Renal pelvis (tissue), 4 donors: Measurements from ENCODE around the gene C4BPB. TPM values are rescaled to one million over a fixed set of nuclear protein-coding genes. Genes with fewer than 3 reads are reported as not detected.

Experiments
- DNase-seq: peaks from one replicate; pipeline ENCODE4 v3.0.0-alpha.2; 2013
- polyA plus RNA-seq, 3 donors: library from polyadenylated mRNA; unstranded; fragments of 120-200 nt; gene quantifications; one replicate each; pipeline ENCODE4 v1.2.1, GENCODE V29; 2013; ENCODE audit not compliant: insufficient read length in 3 of 3

C4BPB gene
- polyA plus RNA-seq, 3 donors: 0.20 to 0.74 (median 0.53) TPM

DNA sequence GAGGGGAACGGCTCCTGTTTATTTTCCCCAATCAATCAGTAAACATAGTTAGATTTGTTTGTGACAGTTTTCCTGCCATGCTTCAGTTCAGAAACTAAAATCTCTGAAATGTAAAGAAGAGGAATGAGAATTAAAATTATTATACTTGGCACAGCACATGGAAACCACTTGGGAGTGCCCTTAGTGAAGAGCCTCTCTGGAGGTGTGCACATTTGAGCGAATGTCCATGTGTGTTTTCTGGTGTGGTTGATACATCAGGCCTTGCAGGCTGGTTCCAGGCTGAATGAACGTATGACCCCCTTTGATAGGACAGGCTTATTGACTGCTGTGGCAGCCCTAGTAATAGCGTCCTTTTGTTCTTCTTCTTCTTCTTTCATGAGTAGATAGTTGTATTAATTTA lies 42.5 kb downstream of the C4BPB start:
- no peak for DNase-seq

DNA sequence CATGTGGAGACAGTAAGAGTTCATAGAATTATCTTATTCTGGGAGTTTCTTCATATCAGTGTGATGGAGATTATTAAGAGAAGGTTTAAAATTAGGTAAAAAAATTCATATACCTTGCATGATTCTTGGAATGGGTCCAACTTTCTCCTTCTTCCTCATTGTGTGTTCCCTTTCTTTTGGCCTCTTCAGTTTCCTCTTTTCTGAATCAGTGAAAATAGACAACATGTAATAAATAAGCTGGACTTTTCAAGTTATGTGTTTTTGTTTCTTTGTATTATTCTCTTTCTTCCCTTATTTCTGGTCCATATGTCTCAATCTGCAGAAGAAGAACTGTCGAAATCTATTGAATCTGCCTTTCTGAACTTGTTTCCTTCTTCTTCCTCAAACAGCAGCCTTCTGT lies 45.9 kb downstream of the C4BPB start:
- no peak for DNase-seq

DNA sequence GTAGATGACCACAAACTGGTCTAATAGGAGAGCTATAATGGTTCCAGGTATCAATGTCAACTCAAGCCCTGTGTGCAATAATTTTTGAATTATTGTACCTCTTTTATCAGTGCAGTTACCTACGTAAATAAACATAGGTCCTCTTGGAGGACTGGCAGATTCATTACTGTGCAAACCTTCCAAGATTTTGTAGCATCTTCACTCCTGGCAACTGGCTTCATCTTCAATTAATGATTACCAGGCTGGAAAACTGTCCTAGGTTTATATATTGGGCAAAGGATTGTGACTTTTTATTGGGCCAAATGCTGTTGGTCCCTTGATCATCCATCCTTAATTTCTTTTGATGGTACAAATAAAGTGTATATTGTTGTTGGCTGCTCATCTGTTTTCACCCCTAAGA lies 51.0 kb downstream of the C4BPB start:
- DNase-seq: no peak

DNA sequence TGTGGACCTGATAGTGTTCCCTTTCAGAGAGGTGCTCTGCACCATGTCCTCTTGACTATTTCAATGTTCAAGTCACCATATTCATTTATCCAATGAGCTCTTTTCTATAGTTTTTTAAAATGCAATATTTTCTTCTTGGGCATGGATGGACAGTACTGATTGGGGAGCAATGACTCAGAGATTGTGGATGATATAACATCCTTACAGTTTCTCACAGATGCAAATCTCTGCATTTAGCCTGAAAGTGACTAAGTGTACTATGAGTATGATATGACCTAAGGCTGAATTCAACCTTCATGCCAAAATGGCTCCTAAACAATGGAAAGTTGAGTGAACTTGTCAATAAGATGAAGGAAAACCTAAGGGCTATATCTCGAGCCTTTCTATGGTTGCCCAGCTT lies 51.9 kb downstream of the C4BPB start:
- no peak for DNase-seq

DNA sequence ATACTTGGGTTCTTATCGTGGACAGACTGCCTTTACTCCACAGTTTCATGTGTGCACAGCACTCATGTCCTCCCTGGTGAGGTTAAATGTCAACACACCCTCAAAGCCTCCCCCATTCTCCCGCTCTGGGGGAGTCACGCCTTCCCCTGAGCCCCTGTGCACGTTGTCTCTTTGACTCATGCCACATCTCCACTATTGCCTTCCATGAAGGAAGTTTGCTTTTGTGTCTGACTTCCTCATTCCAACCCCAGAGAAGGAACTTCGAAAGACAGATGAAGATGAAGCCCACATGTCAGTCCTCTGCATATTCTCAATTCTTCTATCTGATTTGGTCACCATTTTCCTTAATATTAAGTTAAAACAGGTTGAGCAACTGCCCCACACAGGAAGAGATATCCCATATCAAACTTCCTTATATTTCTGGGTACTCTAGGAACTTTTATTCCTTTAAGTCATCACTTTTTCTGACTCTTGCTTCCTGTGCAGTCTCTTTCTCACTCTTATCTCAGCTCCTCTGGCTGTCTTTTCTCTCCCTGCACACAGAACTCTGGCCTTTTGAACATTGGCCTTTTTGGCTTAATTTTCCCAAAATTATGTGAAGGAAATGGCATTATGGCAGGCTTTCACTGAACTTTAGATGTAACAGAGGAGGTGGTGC lies 56.9 kb downstream of the C4BPB start:
- no peak for DNase-seq

Other genes with a start within 250 kb of the C4BPB start
- not detected for gene IL20, start 223.2 kb upstream of the C4BPB start, polyA plus RNA-seq
- gene IL24, start 191.4 kb upstream of the C4BPB start, polyA plus RNA-seq: under 1 TPM; 0.30 to 0.36 (median 0.35) TPM
- gene FCMR, start 166.9 kb upstream of the C4BPB start, polyA plus RNA-seq: 1 to 10 TPM; 1.6 to 2.5 (median 2.2) TPM
- gene PIGR, start 142.4 kb upstream of the C4BPB start, polyA plus RNA-seq: 1 to 10 TPM in 2 of 3 donors, under 1 TPM in 1; 0.87 to 1.8 (median 1.4) TPM
- 10 to 100 TPM in 1 of 3 donors, 1 to 10 TPM in 2; 6.8 to 10.5 (median 9.5) TPM for gene FCAMR, start 118.4 kb upstream of the C4BPB start, polyA plus RNA-seq
- gene C1orf116, start 56.1 kb upstream of the C4BPB start, polyA plus RNA-seq: 10 to 100 TPM; 22.0 to 27.0 (median 26.6) TPM
- gene YOD1, start 37.7 kb upstream of the C4BPB start, polyA plus RNA-seq: 10 to 100 TPM; 12.6 to 14.7 (median 14.3) TPM
- gene PFKFB2, start 35.6 kb upstream of the C4BPB start, polyA plus RNA-seq: 10 to 100 TPM; 14.0 to 23.3 (median 20.6) TPM
- under 1 TPM; 0.56 to 0.69 (median 0.59) TPM for gene C4BPA, start 15.4 kb downstream of the C4BPB start, polyA plus RNA-seq
- 10 to 100 TPM; 37.2 to 49.6 (median 44.6) TPM for gene CD55, start 232.8 kb downstream of the C4BPB start, polyA plus RNA-seq